Keratinocyte (primary cell): ENCODE results near the gene RALY. TPM values are rescaled to one million over a fixed set of nuclear protein-coding genes. Genes with fewer than 3 reads are reported as not detected.

ENCODE experiments used
- DNase-seq: peaks from one replicate; pipeline ENCODE4 v3.0.0-alpha.2; 2011; ENCODE audit warnings: low read depth, missing footprints, low spot score
- FAIRE-seq: peaks from 2 replicates; lab custom pipeline; 2011; peaks lifted over from hg19 to GRCh38; lab: Jason Lieb, UNC
- H2AFZ ChIP-seq: 2 replicates; pipeline ENCODE4 v1.6.0; 2012; ENCODE audit warnings: low read length, control low read depth, inconsistent platforms; ENCODE audit not compliant: control insufficient read depth
- H3K27ac ChIP-seq: 2 replicates; pipeline ENCODE4 v1.5.1; 2011; ENCODE audit warnings: low read length; ENCODE audit not compliant: control insufficient read depth, insufficient read depth
- H3K27me3 ChIP-seq: 3 replicates; pipeline ENCODE4 v1.6.0; 2011; ENCODE audit warnings: low read length; ENCODE audit not compliant: control insufficient read depth, insufficient read depth; ENCODE audit errors: extremely low read depth
- H3K36me3 ChIP-seq, 2 experiments: 2 replicates in 1 of 2; 3 replicates in 1 of 2; pipeline ENCODE4 v1.5.1; 2011; ENCODE audit warnings: low read length in 2 of 2, mild to moderate bottlenecking in 1 of 2; ENCODE audit not compliant: control insufficient read depth in 2 of 2, insufficient read depth in 2 of 2; ENCODE audit errors: extremely low read depth in 1 of 2
- H3K4me1 ChIP-seq: 3 replicates; pipeline ENCODE4 v1.5.1; 2011; ENCODE audit warnings: low read length; ENCODE audit not compliant: control insufficient read depth, insufficient read depth; ENCODE audit errors: extremely low read depth
- H3K4me2 ChIP-seq: 3 replicates; pipeline ENCODE4 v1.6.0; 2011; ENCODE audit warnings: low read depth, low read length; ENCODE audit not compliant: control insufficient read depth, insufficient read depth; ENCODE audit errors: extremely low read depth
- H3K4me3 ChIP-seq, 3 experiments: fragments of 200-600 bp in 1 of 3; sonication (generic) in 1 of 3; 2 replicates in 2 of 3; 3 replicates in 1 of 3; pipeline ENCODE4 v1.5.1; 2011 to 2016; ENCODE audit warnings: low read length in 3 of 3, mild to moderate bottlenecking in 3 of 3, control low read depth in 2 of 3, inconsistent platforms in 1 of 3, low read depth in 1 of 3, mixed read lengths in 1 of 3, mixed run types in 1 of 3, moderate library complexity in 1 of 3; ENCODE audit not compliant: control insufficient read depth in 2 of 3, insufficient read depth in 2 of 3; ENCODE audit errors: extremely low read depth in 1 of 3
- H3K79me2 ChIP-seq: 2 replicates; pipeline ENCODE4 v1.6.0; 2012; ENCODE audit warnings: low read length; ENCODE audit not compliant: control insufficient read depth, insufficient read depth
- H3K9ac ChIP-seq: 3 replicates; pipeline ENCODE4 v1.6.0; 2011; ENCODE audit warnings: low read length; ENCODE audit not compliant: control insufficient read depth, insufficient read depth; ENCODE audit errors: extremely low read depth
- H3K9me1 ChIP-seq: 3 replicates; pipeline ENCODE4 v1.6.0; 2011; ENCODE audit warnings: low read length; ENCODE audit not compliant: control insufficient read depth, insufficient read depth; ENCODE audit errors: extremely low read depth
- H3K9me3 ChIP-seq: 2 replicates; pipeline ENCODE4 v1.5.1; 2012; ENCODE audit warnings: low read depth, low read length; ENCODE audit not compliant: control insufficient read depth
- H4K20me1 ChIP-seq: 3 replicates; pipeline ENCODE4 v1.6.0; 2011; ENCODE audit warnings: low read length; ENCODE audit not compliant: control insufficient read depth, insufficient read depth; ENCODE audit errors: extremely low read depth
- EZH2 ChIP-seq: IDR thresholded peaks from one replicate; pipeline ENCODE4 v1.6.1; 2012; ENCODE audit warnings: inconsistent platforms, mild to moderate bottlenecking, low read length, moderate library complexity
- dilution Hi-C: fragments of 300-500 bp; cut with MboI; formaldehyde crosslinking; loops from one replicate; pipeline ENCODE4 v1.7.0; 2020; ENCODE audit warnings: low sequenced_read_pairs; ENCODE audit not compliant: extremely low pct_ligation_motif_present
- polyA plus RNA-seq, 5 experiments: library from polyadenylated mRNA; depleted of rRNA in 3 of 5; stranded (reverse) in 3 of 5; stranded (forward) in 1 of 5; unstranded in 1 of 5; fragments of >200 nt; gene quantifications; 1 replicate in 1 of 5; 2 replicates in 3 of 5; 3 replicates in 1 of 5; pipeline versions ENCODE4 v1.2.1 to v1.2.3, GENCODE V29; 2011 to 2012; ENCODE audit warnings: missing spikeins in 2 of 5, low read depth in 1 of 5, low replicate concordance in 1 of 5
- TF ChIP-seq, protein P1 (sequence below), 3 experiments: IDR thresholded peaks in 1 of 3; conservative IDR thresholded peaks in 1 of 3; optimal IDR thresholded peaks in 1 of 3; 2 replicates in 2 of 3; 3 replicates in 1 of 3; pipeline versions ENCODE3 to v1.5.1; 2011; ENCODE audit warnings: low read length in 3 of 3, mild to moderate bottlenecking in 3 of 3, moderate library complexity in 2 of 3, control low read depth in 1 of 3, inconsistent platforms in 1 of 3; ENCODE audit not compliant: insufficient read depth in 2 of 3; ENCODE audit errors: extremely low read depth in 1 of 3

Gene RALY
- polyA plus RNA-seq, 1 donor (not counting 4 experiments of a cell fraction or from before 2014, with no cell fraction given) = 118 TPM

DNA sequence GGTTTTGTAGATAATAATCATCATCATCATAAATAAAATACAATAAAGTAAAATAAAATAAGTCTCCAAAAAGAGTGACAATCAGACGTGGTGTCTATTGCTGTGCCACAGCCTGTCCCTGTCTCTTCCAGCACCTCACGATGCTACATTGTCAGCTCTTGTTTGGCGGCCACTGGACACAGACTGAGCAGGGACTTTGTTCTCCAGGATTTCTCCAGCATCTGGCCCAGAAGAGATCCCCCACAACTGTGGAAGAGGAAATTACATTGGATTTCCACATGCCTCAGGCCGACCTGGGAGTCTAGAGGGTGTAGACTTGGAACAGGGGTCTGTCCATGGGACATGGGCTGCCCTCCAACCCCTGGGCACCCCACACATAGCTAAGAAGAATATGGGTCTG lies 39.2 kb upstream of the RALY start:
- H3K4me1 ChIP-seq = no peaks in the 10 kb centered on the region
- TF ChIP-seq, protein P1, sequence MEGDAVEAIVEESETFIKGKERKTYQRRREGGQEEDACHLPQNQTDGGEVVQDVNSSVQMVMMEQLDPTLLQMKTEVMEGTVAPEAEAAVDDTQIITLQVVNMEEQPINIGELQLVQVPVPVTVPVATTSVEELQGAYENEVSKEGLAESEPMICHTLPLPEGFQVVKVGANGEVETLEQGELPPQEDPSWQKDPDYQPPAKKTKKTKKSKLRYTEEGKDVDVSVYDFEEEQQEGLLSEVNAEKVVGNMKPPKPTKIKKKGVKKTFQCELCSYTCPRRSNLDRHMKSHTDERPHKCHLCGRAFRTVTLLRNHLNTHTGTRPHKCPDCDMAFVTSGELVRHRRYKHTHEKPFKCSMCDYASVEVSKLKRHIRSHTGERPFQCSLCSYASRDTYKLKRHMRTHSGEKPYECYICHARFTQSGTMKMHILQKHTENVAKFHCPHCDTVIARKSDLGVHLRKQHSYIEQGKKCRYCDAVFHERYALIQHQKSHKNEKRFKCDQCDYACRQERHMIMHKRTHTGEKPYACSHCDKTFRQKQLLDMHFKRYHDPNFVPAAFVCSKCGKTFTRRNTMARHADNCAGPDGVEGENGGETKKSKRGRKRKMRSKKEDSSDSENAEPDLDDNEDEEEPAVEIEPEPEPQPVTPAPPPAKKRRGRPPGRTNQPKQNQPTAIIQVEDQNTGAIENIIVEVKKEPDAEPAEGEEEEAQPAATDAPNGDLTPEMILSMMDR (optimal IDR thresholded peaks at IDR 0.05 in 1 of 3, IDR thresholded peaks at IDR 0.05 in 1 of 3, conservative IDR thresholded peaks at IDR 0.05 in 1 of 3; ENCODE audit: extremely low read depth in 1 of 3, insufficient read depth in 2 of 3, low read length in 3 of 3) = no peak
- TF ChIP-seq EZH2 = no peak
- peaks cover 2% of the 10 kb centered on the region for H3K9me3 ChIP-seq
- FAIRE-seq = no peak
- no peak overlapping the region for H3K4me2 ChIP-seq
- dilution Hi-C loops = no loop called here
- no peak overlapping the region for H3K9ac ChIP-seq
- no peaks in the 10 kb centered on the region for H4K20me1 ChIP-seq
- H3K27me3 ChIP-seq = no peaks in the 10 kb centered on the region
- H3K4me3 ChIP-seq = no peak overlapping the region
- H2AFZ ChIP-seq = no peak overlapping the region
- H3K9me1 ChIP-seq = no peaks in the 10 kb centered on the region
- no peaks in the 10 kb centered on the region for H3K36me3 ChIP-seq
- no peak overlapping the region for H3K27ac ChIP-seq
- no peak for DNase-seq
- no peaks in the 10 kb centered on the region for H3K79me2 ChIP-seq

GRCh38 chr20:33963751-33964150 lies 30.0 kb upstream of the RALY start:
- no peak overlapping the region for H3K4me2 ChIP-seq
- H3K9ac ChIP-seq = no peak overlapping the region
- H3K4me1 ChIP-seq = no peaks in the 10 kb centered on the region
- FAIRE-seq = no peak
- TF ChIP-seq EZH2 = no peak
- TF ChIP-seq, protein P1 (optimal IDR thresholded peaks at IDR 0.05 in 1 of 3, IDR thresholded peaks at IDR 0.05 in 1 of 3, conservative IDR thresholded peaks at IDR 0.05 in 1 of 3; ENCODE audit: extremely low read depth in 1 of 3, insufficient read depth in 2 of 3, low read length in 3 of 3) = no peak
- no peaks in the 10 kb centered on the region for H4K20me1 ChIP-seq
- H2AFZ ChIP-seq = no peak overlapping the region
- no peaks in the 10 kb centered on the region for H3K9me1 ChIP-seq
- H3K36me3 ChIP-seq = no peaks in the 10 kb centered on the region
- dilution Hi-C loops = no loop called here
- DNase-seq = no peak
- no peaks in the 10 kb centered on the region for H3K27me3 ChIP-seq
- no peaks in the 10 kb centered on the region for H3K79me2 ChIP-seq
- H3K4me3 ChIP-seq = no peak overlapping the region
- H3K27ac ChIP-seq = no peak overlapping the region
- H3K9me3 ChIP-seq = no peaks in the 10 kb centered on the region
